Naive thymus-derived CD4-positive, alpha-beta T cell (primary cell): Measurements from ENCODE around the gene ARSG. TPM values are rescaled to one million over a fixed set of nuclear protein-coding genes. Genes with fewer than 3 reads are reported as not detected.

ENCODE experiments used
- ATAC-seq: fragments of 150-1000 bp; cut with Tn5 transposase; 2 replicates; pipeline ENCODE4 v1.10.0; 2021; ENCODE audit warnings: mild to moderate bottlenecking, moderate library complexity
- CTCF ChIA-PET: fragments of 350-600 bp; sonication (Branson Sonifier 250); formaldehyde crosslinking; loops from one replicate; lab custom pipeline; 2021; ENCODE audit warnings: antibody characterized with exemption; lab: Charles Lee
- POLR2A ChIA-PET: fragments of 350-600 bp; sonication (Branson Sonifier 250); formaldehyde crosslinking; loops from one replicate; lab custom pipeline; 2021; ENCODE audit warnings: antibody characterized with exemption, inconsistent platforms; lab: Charles Lee
- DNase-seq, 9 donors: peaks; one replicate each; pipeline versions ENCODE4 v3.0.0 to v3.0.0-alpha.2; 2020 to 2022; ENCODE audit warnings: mixed read lengths in 1 of 9
- H3K27ac ChIP-seq: one replicate; pipeline ENCODE4 v1.7.0; 2013; ENCODE audit warnings: mild to moderate bottlenecking, low read depth, low read length, moderate library complexity
- H3K27me3 ChIP-seq, 2 donors: one replicate each; pipeline ENCODE4 v1.7.0; 2013; ENCODE audit warnings: low read length in 2 of 2, mild to moderate bottlenecking in 2 of 2, moderate library complexity in 2 of 2; ENCODE audit not compliant: control insufficient read depth in 2 of 2, insufficient read depth in 2 of 2
- H3K36me3 ChIP-seq, 3 experiments: 1 replicate in 2 of 3; 2 replicates in 1 of 3; pipeline ENCODE4 v1.7.0; 2013; ENCODE audit warnings: low read length in 3 of 3, mild to moderate bottlenecking in 3 of 3, moderate library complexity in 1 of 3; ENCODE audit not compliant: insufficient read depth in 3 of 3, control insufficient read depth in 2 of 3
- H3K4me1 ChIP-seq, 2 donors: one replicate each; pipeline ENCODE4 v1.7.0; 2013; ENCODE audit warnings: low read length in 2 of 2, mild to moderate bottlenecking in 2 of 2, moderate library complexity in 1 of 2; ENCODE audit not compliant: control insufficient read depth in 2 of 2, insufficient read depth in 2 of 2
- H3K4me3 ChIP-seq: 2 replicates; pipeline ENCODE4 v1.7.0; 2013; ENCODE audit warnings: mild to moderate bottlenecking, low read length
- H3K9me3 ChIP-seq, 3 experiments: 1 replicate in 2 of 3; 2 replicates in 1 of 3; pipeline ENCODE4 v1.7.0; 2013; ENCODE audit warnings: low read length in 3 of 3; ENCODE audit not compliant: control insufficient read depth in 2 of 3
- H3K27ac Mint-ChIP-seq, 9 donors: one replicate each; pipeline ENCODE4 v1.8.0; 2020 to 2022; ENCODE audit warnings: mixed read lengths in 9 of 9, mild to moderate bottlenecking in 8 of 9, moderate library complexity in 5 of 9, inconsistent platforms in 2 of 9
- H3K27me3 Mint-ChIP-seq, 5 donors: one replicate each; pipeline ENCODE4 v1.8.0; 2021 to 2022; ENCODE audit warnings: mixed read lengths in 5 of 5, mild to moderate bottlenecking in 1 of 5
- H3K36me3 Mint-ChIP-seq, 5 donors: one replicate each; pipeline ENCODE4 v1.8.0; 2020 to 2022; ENCODE audit warnings: mixed read lengths in 5 of 5, mild to moderate bottlenecking in 3 of 5, inconsistent platforms in 1 of 5
- H3K4me1 Mint-ChIP-seq, 7 donors: one replicate each; pipeline ENCODE4 v1.8.0; 2020 to 2022; ENCODE audit warnings: mixed read lengths in 7 of 7, mild to moderate bottlenecking in 3 of 7, inconsistent platforms in 1 of 7
- H3K4me3 Mint-ChIP-seq, 10 donors: one replicate each; pipeline ENCODE4 v1.8.0; 2020 to 2022; ENCODE audit warnings: mild to moderate bottlenecking in 10 of 10, mixed read lengths in 10 of 10, moderate library complexity in 6 of 10, inconsistent platforms in 2 of 10
- H3K9me3 Mint-ChIP-seq, 11 donors: one replicate each; pipeline ENCODE4 v1.8.0; 2020 to 2022; ENCODE audit warnings: mixed read lengths in 11 of 11, mild to moderate bottlenecking in 4 of 11, inconsistent platforms in 1 of 11, moderate library complexity in 1 of 11
- intact Hi-C, 2 donors: fragments of 100-400 bp; cut with micrococcal nuclease; formaldehyde crosslinking; loops; one replicate each; pipeline ENCODE4 v1.15.1; 2023
- polyA plus RNA-seq, 2 donors: library from polyadenylated mRNA; unstranded; fragments of 300-500 nt; fragmentation: Illumina TruSeq; gene quantifications; one replicate each; pipeline ENCODE4 v1.2.3, GENCODE V29; 2021
- total RNA-seq, 6 experiments: library from RNA in 5 of 6; stranded (reverse) in 5 of 6; gene quantifications; 1 replicate in 5 of 6; 2 replicates in 1 of 6; pipeline ENCODE4 v1.2.3 and lab custom pipeline; 2021 to 2026

Gene ARSG
- total and polyA plus RNA-seq, 7 experiments from 2014 or later: 7.3 to 20.0 (median 12.6) TPM

DNA sequence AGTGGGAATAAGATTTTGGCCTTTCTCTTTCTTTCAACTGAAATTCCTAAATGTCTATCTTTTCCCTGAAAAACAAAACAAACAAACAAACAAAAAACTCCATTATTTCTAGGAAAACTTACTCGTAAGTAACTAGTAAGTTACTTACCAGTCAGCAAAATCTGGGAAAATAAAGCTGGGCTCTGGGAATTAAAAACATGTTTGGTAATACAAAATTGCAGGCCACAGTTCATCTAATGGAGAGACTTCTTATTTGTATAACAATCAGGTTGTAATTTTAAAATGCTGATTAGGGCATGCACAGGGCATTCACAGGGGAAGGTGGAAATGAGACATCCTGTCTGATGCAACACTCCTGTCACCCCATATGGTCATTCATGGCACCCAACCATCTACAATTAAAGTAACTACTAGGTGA is 169.8 kb downstream of the ARSG start:
- no peaks in the 10 kb centered on the region for H3K9me3 ChIP-seq
- peak overlapping the region; percentile 58 for H3K27ac ChIP-seq
- peaks cover 38 to 53% of the 10 kb centered on the region in 2 donors for H3K4me1 ChIP-seq
- Mint-ChIP-seq H3K27ac (peak overlapping the region in 6 of 9 donors; percentile 22 to 93 (median 66)), H3K27me3 (no peaks in the 10 kb centered on the region), H3K36me3 (no peaks in the 10 kb centered on the region), H3K4me3 (peak overlapping the region in 4 of 10 donors; percentile 24 to 84 (median 53)), H3K9me3 (peaks cover 0 to 1% (median 0%) of the 10 kb centered on the region in 11 donors), H3K4me1 (peaks cover 26 to 69% (median 55%) of the 10 kb centered on the region in 7 donors)
- intact Hi-C loops: loop anchor here (2.0 to 10.0 kb wide), 6 partner anchors 52 to 1086 kb away; partner anchors contain the start of genes NOL11 (in 1 of the 2), PITPNC1 (in 1 of the 2) and PRKAR1A (in 1 of the 2)
- no peaks in the 10 kb centered on the region for H3K27me3 ChIP-seq
- H3K36me3 ChIP-seq: no peaks in the 10 kb centered on the region
- ChIA-PET CTCF (interaction anchor here (0.8 to 1.4 kb wide), 9 partner anchors 23 to 425 kb away, joined by 3 to 11 read pairs (median 4); no protein-coding TSS in a partner anchor), POLR2A (interaction anchor here (0.7 to 10.9 kb wide), 6 partner anchors 22 to 280 kb away, joined by 3 to 133 read pairs (median 8); partner anchors contain the start of genes AMZ2, ARSG and SLC16A6)
- no peak for ATAC-seq
- no peak overlapping the region for H3K4me3 ChIP-seq
- no peak for DNase-seq

DNA sequence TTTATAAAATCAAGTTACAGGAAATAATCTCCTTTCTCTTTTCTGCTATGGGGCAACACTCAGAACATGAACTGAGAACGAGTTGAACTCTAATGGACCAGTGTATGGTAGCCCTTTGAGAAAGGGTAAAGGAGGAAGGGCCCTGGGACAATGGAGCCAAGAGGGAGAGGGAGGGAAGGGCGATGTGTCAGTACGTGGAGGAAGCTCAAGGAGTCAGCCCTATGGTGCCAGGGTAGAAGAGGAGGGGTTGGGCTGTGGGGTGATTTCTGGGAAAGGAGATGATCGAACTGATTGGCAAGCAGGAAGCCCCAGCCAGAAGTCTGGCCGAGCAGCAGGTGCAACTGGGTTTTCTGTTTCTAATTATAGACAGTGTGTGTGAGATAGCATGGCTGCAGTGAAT is 170.3 kb downstream of the ARSG start:
- Histone ChIP-seq H3K4me3 (no peak overlapping the region), H3K9me3 (no peaks in the 10 kb centered on the region), H3K36me3 (no peaks in the 10 kb centered on the region), H3K27me3 (no peaks in the 10 kb centered on the region), H3K27ac (no peak overlapping the region), H3K4me1 (peaks cover 34 to 49% of the 10 kb centered on the region in 2 donors)
- no peak for ATAC-seq
- Mint-ChIP-seq H3K9me3 (peaks cover 0 to 1% (median 0%) of the 10 kb centered on the region in 11 donors), H3K27ac (peak overlapping the region in 7 of 9 donors; percentile 2 to 93 (median 29)), H3K36me3 (no peaks in the 10 kb centered on the region), H3K27me3 (no peaks in the 10 kb centered on the region), H3K4me1 (peaks cover 26 to 64% (median 50%) of the 10 kb centered on the region in 7 donors), H3K4me3 (peak overlapping the region in 2 of 10 donors; percentile 7 to 84)
- intact Hi-C loops: loop anchor here (2.0 to 10.0 kb wide), 6 partner anchors 51 to 1087 kb away; partner anchors contain the start of genes NOL11 (in 1 of the 2), PITPNC1 (in 1 of the 2) and PRKAR1A (in 1 of the 2)
- peak in 1 of 9 donors; percentile 32 for DNase-seq
- POLR2A ChIA-PET: interaction anchor here (0.9 to 10.9 kb wide), 4 partner anchors 22 to 257 kb away, joined by 3 to 133 read pairs (median 24); partner anchors contain the start of genes AMZ2, ARSG and SLC16A6
- CTCF ChIA-PET: interaction anchor here (1.3 to 1.6 kb wide), 5 partner anchors 27 to 404 kb away, joined by 4 to 9 read pairs (median 5); no protein-coding TSS in a partner anchor

DNA sequence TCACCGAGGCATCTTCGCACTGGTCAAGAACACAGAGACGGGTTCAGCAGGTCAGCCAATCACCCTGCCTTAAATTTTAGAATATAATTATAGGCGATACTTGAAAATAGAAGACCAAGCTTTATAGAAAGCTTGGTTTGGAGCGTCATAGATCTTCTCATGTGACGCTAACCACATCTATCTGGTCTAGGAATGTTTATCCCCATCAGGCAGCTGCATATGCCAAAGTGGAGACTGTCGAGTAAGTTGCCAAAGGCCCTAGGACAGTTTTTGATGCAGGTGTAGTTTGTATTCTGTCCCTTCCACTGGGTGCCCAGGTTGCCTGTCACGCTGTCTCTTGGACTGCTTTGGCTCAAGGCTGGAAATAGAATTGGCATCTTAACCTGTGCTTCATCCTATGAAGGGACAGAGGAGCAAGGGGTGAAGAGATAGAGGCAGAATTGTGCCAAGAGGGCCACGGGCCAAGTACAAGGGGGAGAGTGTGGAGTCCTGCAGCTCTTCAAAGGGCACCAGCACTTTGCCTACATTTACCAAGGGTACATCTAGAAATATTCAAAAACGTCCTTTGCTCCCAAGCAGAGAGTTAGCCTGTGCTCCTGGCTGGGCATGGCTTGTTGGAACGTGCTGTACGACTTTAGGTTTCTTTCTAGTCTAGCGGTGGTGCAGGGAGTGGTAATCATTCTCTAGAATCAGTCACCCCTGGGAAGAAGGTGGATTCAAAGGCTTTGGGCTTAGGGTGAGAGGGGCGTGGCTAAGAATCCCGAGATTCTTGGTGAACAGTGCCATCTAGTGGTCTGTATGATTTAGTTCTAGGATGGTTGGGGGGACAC is 171.3 kb downstream of the ARSG start:
- peaks cover 26 to 61% (median 49%) of the 10 kb centered on the region in 7 donors for H3K4me1 Mint-ChIP-seq

DNA sequence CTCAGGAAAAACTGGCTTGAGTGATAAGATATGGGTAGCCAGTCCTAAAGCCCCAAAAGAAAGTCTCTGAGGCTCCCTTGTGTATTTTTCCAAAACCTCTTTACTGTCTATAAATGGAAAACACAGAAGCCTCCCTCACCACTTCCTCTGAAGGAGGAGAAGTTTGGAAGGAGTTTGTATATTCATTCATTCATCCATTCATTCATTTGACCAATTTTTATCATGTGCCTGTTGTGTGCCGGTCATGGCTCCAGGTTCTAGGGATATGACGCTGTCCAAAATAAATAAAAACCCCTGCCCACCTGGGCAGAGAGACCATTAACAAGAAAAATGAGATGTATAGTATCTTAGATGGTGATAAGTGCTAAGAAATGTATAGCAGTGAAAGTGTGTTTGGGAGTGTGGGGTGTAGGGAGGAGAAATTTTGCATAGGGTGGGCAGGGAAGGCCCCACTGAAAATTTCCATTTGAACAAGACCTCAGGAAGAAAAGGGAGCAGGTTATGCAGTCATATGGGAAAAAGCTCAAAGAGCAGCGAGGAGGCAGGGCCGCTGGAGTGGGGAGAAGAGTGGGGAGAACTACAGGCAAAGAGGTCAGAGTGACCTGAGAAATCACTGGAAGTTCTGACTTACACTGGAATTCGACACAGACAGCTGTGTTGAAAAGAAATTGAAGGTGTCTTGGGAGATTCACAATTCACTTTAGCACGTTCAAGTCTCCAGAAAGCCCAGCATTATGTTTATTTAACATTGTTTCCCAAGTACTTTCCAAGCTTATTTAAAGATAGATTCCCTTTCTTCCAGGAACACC is 172.1 kb downstream of the ARSG start:
- DNase-seq (no peak), ATAC-seq (no peak)
- H3K36me3 ChIP-seq: no peaks in the 10 kb centered on the region
- intact Hi-C loops: loop anchor here (1.0 to 10.0 kb wide), 15 partner anchors 27 to 1089 kb away; partner anchors contain the start of genes KPNA2 (in 1 of the 2), NOL11 (in 1 of the 2) and PITPNC1 (in 1 of the 2)
- Mint-ChIP-seq H3K27me3 (peaks cover 0 to 11% (median 0%) of the 10 kb centered on the region in 5 donors), H3K9me3 (peaks cover 0 to 1% (median 0%) of the 10 kb centered on the region in 11 donors), H3K27ac (peak overlapping the region in 3 of 9 donors; percentile 5 to 77 (median 22)), H3K4me3 (peak overlapping the region in 2 of 10 donors; percentile 4 to 65), H3K4me1 (peaks cover 20 to 53% (median 42%) of the 10 kb centered on the region in 7 donors), H3K36me3 (no peaks in the 10 kb centered on the region)
- H3K4me1 ChIP-seq: peaks cover 30 to 41% of the 10 kb centered on the region in 2 donors
- CTCF ChIA-PET: interaction anchor here (0.7 to 1.6 kb wide), 16 partner anchors 9 to 521 kb away, joined by 3 to 5 read pairs (median 3); no protein-coding TSS in a partner anchor
- H3K4me3 ChIP-seq: no peak overlapping the region
- H3K27me3 ChIP-seq: no peaks in the 10 kb centered on the region
- H3K27ac ChIP-seq: no peak overlapping the region
- no peaks in the 10 kb centered on the region for H3K9me3 ChIP-seq
- POLR2A ChIA-PET: interaction anchor here (1.4 to 10.9 kb wide), 2 partner anchors 24 to 201 kb away, joined by 4 to 133 read pairs; no protein-coding TSS in a partner anchor

More for the DNA sequence above, 171.3 kb downstream of the ARSG start:
- Histone ChIP-seq H3K27me3 (no peaks in the 10 kb centered on the region), H3K4me1 (peaks cover 30 to 46% of the 10 kb centered on the region in 2 donors), H3K27ac (no peak overlapping the region), H3K36me3 (no peaks in the 10 kb centered on the region), H3K4me3 (no peak overlapping the region), H3K9me3 (no peaks in the 10 kb centered on the region)
- intact Hi-C loops: loop anchor here (1.0 to 10.0 kb wide), 15 partner anchors 26 to 1088 kb away; partner anchors contain the start of genes KPNA2 (in 1 of the 2), NOL11 (in 1 of the 2) and PITPNC1 (in 1 of the 2)
- peak; percentile 92 for ATAC-seq
- Mint-ChIP-seq H3K36me3 (no peaks in the 10 kb centered on the region), H3K27me3 (peaks cover 0 to 4% (median 0%) of the 10 kb centered on the region in 5 donors), H3K27ac (peak overlapping the region in 5 of 9 donors; percentile 5 to 93 (median 69)), H3K9me3 (peaks cover 0 to 1% (median 0%) of the 10 kb centered on the region in 11 donors), H3K4me3 (peak overlapping the region in 4 of 10 donors; percentile 4 to 65 (median 41))
- CTCF ChIA-PET: interaction anchor here (0.6 to 1.6 kb wide), 11 partner anchors 20 to 405 kb away, joined by 3 to 9 read pairs (median 4); no protein-coding TSS in a partner anchor
- DNase-seq: peak; percentile 19 to 80 (median 74)
- POLR2A ChIA-PET: interaction anchor here (0.8 to 10.9 kb wide), 3 partner anchors 23 to 258 kb away, joined by 3 to 133 read pairs (median 3); partner anchors contain the start of genes ARSG and SLC16A6

DNA sequence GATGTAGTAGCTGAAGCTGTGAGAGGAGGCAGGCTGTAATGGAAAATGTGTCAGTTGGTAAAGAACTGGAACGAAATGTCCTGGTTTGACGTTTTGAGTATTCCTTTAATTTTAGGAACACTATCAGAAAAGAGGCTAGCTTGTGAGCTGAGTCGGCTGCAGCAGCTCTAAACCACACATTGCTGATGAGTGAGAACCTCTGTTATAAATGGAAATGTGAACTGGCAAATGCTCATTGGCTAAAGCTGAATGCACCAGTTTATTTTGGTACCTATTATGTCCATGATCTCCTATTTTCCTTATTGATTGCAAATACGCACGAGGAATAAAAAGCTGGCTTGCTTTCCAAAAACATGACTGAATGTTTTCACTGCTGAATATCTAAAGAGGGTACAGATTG is 177.0 kb downstream of the ARSG start:
- no peaks in the 10 kb centered on the region for H3K9me3 ChIP-seq
- ChIA-PET POLR2A (no interaction called here), CTCF (interaction anchor here (1.1 to 3.3 kb wide), 3 partner anchors 36 to 502 kb away, joined by 3 to 17 read pairs (median 3); no protein-coding TSS in a partner anchor)
- Mint-ChIP-seq H3K4me3 (no peak overlapping the region), H3K27ac (no peak overlapping the region), H3K36me3 (no peaks in the 10 kb centered on the region), H3K9me3 (no peaks in the 10 kb centered on the region), H3K27me3 (peaks cover 0 to 38% (median 6%) of the 10 kb centered on the region in 5 donors), H3K4me1 (peaks cover 0 to 9% (median 0%) of the 10 kb centered on the region in 7 donors)
- no peaks in the 10 kb centered on the region for H3K27me3 ChIP-seq
- no peak overlapping the region for H3K4me3 ChIP-seq
- DNase-seq: no peak
- ATAC-seq: no peak
- H3K27ac ChIP-seq: no peak overlapping the region
- no peaks in the 10 kb centered on the region for H3K36me3 ChIP-seq
- H3K4me1 ChIP-seq: no peaks in the 10 kb centered on the region
- intact Hi-C loops: loop anchor here in 1 of 2 donors (10.0 kb wide), 1 partner anchor 1094 kb away; the partner anchor contains the start of gene PITPNC1
